HCT116 (cell line): ENCODE measurements around the gene SPARC. TPM values are rescaled to one million over a fixed set of nuclear protein-coding genes. Genes with fewer than 3 reads are reported as not detected.

Experiments
- ATAC-seq: fragments of 200-7000 bp; cut with Tn5 transposase; 2 replicates; pipeline ENCODE4 v1.9.1; 2020; ENCODE audit warnings: mild to moderate bottlenecking, moderate library complexity
- BruUV-seq: library from RNA; stranded (reverse); fragments of 400-500 nt; replicated peaks from 2 replicates; lab custom pipeline; 2021; lab: Mats Ljungman, UMichigan
- CTCF ChIA-PET: fragments of 300-600 bp; sonication (Branson Sonifier 250); formaldehyde crosslinking; loops from one replicate; lab custom pipeline; 2021; ENCODE audit warnings: antibody characterized with exemption; lab: Charles Lee
- POLR2A ChIA-PET: fragments of 300-600, 350-600 bp; sonication (Branson Sonifier 250); formaldehyde crosslinking; loops from one replicate; lab custom pipeline; 2021; ENCODE audit warnings: antibody characterized with exemption; lab: Charles Lee
- RAD21 ChIA-PET, 2 experiments: fragments of 300-600 bp; sonication (Branson Sonifier 250); formaldehyde crosslinking; loops; one replicate each; lab custom pipeline; 2023; ENCODE audit warnings: low total read pairs in 2 of 2; ENCODE audit not compliant: uncharacterized antibody in 2 of 2, unreplicated experiment in 2 of 2, low non-redundant PET in 1 of 2; lab: Charles Lee
- DNase-seq: peaks from one replicate; pipeline ENCODE4 v3.0.0-alpha.2; 2010; ENCODE audit warnings: low read depth, low spot score
- H2AFZ ChIP-seq: fragments of 200-600 bp; shearing (Covaris generic), sonication (generic); 2 replicates; pipeline ENCODE4 v1.6.1; 2017; ENCODE audit warnings: low read depth, mixed run types, mixed read lengths, antibody characterized with exemption, low read length; ENCODE audit not compliant: poor library complexity, severe bottlenecking
- H3K27ac ChIP-seq: 2 replicates; pipeline ENCODE4 v1.5.1; 2012; ENCODE audit warnings: low read depth, low read length
- H3K27me3 ChIP-seq: fragments of 200-600 bp; sonication (generic); 2 replicates; pipeline ENCODE4 v1.6.1; 2016; ENCODE audit warnings: mixed run types, low read length, mixed read lengths; ENCODE audit not compliant: insufficient read depth
- H3K36me3 ChIP-seq, 2 experiments: fragments of 200-500 bp in 1 of 2; fragments of 200-600 bp in 1 of 2; sonication (Bioruptor generic) in 1 of 2; sonication (generic) in 1 of 2; 2 replicates each; pipeline versions ENCODE4 v1.5.1 to v1.6.1; 2014 to 2016; ENCODE audit warnings: low read length in 2 of 2, inconsistent platforms in 1 of 2, mixed read lengths in 1 of 2, mixed run types in 1 of 2; ENCODE audit not compliant: insufficient read depth in 2 of 2, control insufficient read depth in 1 of 2
- H3K4me1 ChIP-seq, 2 experiments: fragments of 200-600 bp in 1 of 2; sonication (generic) in 1 of 2; 2 replicates each; pipeline versions ENCODE4 v1.5.1 to v1.6.1; 2012 to 2017; ENCODE audit warnings: low read length in 2 of 2, inconsistent platforms in 1 of 2, mild to moderate bottlenecking in 1 of 2, mixed read lengths in 1 of 2, mixed run types in 1 of 2, moderate library complexity in 1 of 2; ENCODE audit not compliant: insufficient read depth in 2 of 2, control insufficient read depth in 1 of 2
- H3K4me2 ChIP-seq: fragments of 200-600 bp; sonication (generic); 2 replicates; pipeline ENCODE4 v1.6.1; 2017; ENCODE audit warnings: mixed run types, low read length, mixed read lengths
- H3K4me3 ChIP-seq, 2 experiments: fragments of 200-600 bp in 1 of 2; sonication (generic) in 1 of 2; replicated peaks in 1 of 2; 2 replicates each; pipeline ENCODE4 v1.5.1; 2011 to 2016; ENCODE audit warnings: low read length in 2 of 2, control low read depth in 1 of 2, low read depth in 1 of 2, mild to moderate bottlenecking in 1 of 2, mixed read lengths in 1 of 2, mixed run types in 1 of 2
- H3K79me2 ChIP-seq: fragments of 200-600 bp; sonication (generic); 2 replicates; pipeline ENCODE4 v1.6.1; 2017; ENCODE audit warnings: mild to moderate bottlenecking, mixed run types, low read length, moderate library complexity, mixed read lengths; ENCODE audit not compliant: insufficient read depth
- H3K9ac ChIP-seq: fragments of 200-600 bp; sonication (generic); 2 replicates; pipeline ENCODE4 v1.6.1; 2016; ENCODE audit warnings: low read length, mixed read lengths
- H3K9me2 ChIP-seq: fragments of 200-600 bp; sonication (generic), shearing (Covaris generic); 2 replicates; pipeline ENCODE4 v1.6.1; 2017; ENCODE audit warnings: mixed run types, mild to moderate bottlenecking, moderate library complexity; ENCODE audit not compliant: insufficient read depth
- H3K9me3 ChIP-seq, 2 experiments: fragments of 200-500 bp in 1 of 2; fragments of 200-600 bp in 1 of 2; sonication (Bioruptor generic) in 1 of 2; sonication (generic) in 1 of 2; 2 replicates each; pipeline ENCODE4 v1.6.1; 2014 to 2017; ENCODE audit warnings: low read length in 2 of 2, mixed read lengths in 2 of 2, inconsistent platforms in 1 of 2, low read depth in 1 of 2, mild to moderate bottlenecking in 1 of 2, mixed run types in 1 of 2, moderate library complexity in 1 of 2; ENCODE audit not compliant: control insufficient read depth in 1 of 2, insufficient read depth in 1 of 2
- H4K20me1 ChIP-seq: fragments of 200-600 bp; sonication (generic), shearing (Covaris generic); 2 replicates; pipeline ENCODE4 v1.6.1; 2017; ENCODE audit warnings: mixed run types, mild to moderate bottlenecking, moderate library complexity; ENCODE audit not compliant: insufficient read depth
- CEBPB ChIP-seq: IDR thresholded peaks from 2 replicates; pipeline ENCODE4 v1.6.1; 2012; ENCODE audit warnings: low read depth
- EGR1 ChIP-seq: IDR thresholded peaks from 2 replicates; pipeline ENCODE4 v1.6.1; 2012; ENCODE audit warnings: low read depth
- ELF1 ChIP-seq: IDR thresholded peaks from 2 replicates; pipeline ENCODE4 v1.6.1; 2012; ENCODE audit warnings: low read depth, borderline replicate concordance
- EZH2 ChIP-seq: fragments of 200-600 bp; sonication (generic); IDR thresholded peaks from 2 replicates; pipeline ENCODE4 v1.6.1; 2017; ENCODE audit warnings: antibody characterized with exemption, mixed run types
- JUND ChIP-seq: IDR thresholded peaks from 2 replicates; pipeline ENCODE4 v1.6.1; 2012
- POLR2A ChIP-seq: IDR thresholded peaks from 2 replicates; pipeline ENCODE4 v1.7.0; 2011; ENCODE audit warnings: borderline replicate concordance; ENCODE audit not compliant: insufficient read depth, insufficient read length; ENCODE audit errors: extremely low read depth
- POLR2AphosphoS5 ChIP-seq: IDR thresholded peaks from 2 replicates; pipeline ENCODE4 v1.6.1; 2011; ENCODE audit warnings: mild to moderate bottlenecking, low read depth, low read length, moderate library complexity
- RAD21 ChIP-seq: IDR thresholded peaks from 2 replicates; pipeline ENCODE4 v1.6.1; 2012; ENCODE audit warnings: low read depth, mild to moderate bottlenecking
- SP1 ChIP-seq: IDR thresholded peaks from 2 replicates; pipeline ENCODE4 v1.6.1; 2012; ENCODE audit warnings: low read depth
- SRF ChIP-seq: IDR thresholded peaks from 2 replicates; pipeline ENCODE4 v1.6.1; 2012; ENCODE audit warnings: low read depth
- TCF7L2 ChIP-seq: IDR thresholded peaks from 2 replicates; pipeline ENCODE4 v1.7.0; 2011; ENCODE audit warnings: borderline replicate concordance, inconsistent platforms; ENCODE audit not compliant: insufficient read depth, insufficient read length; ENCODE audit errors: extremely low read depth
- ZFX ChIP-seq: fragments of 450-650 bp; IDR thresholded peaks from 2 replicates; pipeline ENCODE4 v1.6.1; 2017
- ZNF274 ChIP-seq: fragments of 200-500 bp; sonication (Bioruptor generic); IDR thresholded peaks from 2 replicates; pipeline ENCODE4 v1.6.1; 2014; ENCODE audit warnings: mild to moderate bottlenecking, low read depth, low read length, inconsistent platforms
- intact Hi-C: fragments of 100-400 bp; cut with micrococcal nuclease; formaldehyde crosslinking; loops from 2 replicates; pipeline ENCODE4 v1.10.0; 2022
- total RNA-seq: library from RNA; stranded (reverse); gene quantifications from one replicate; pipeline ENCODE4 v1.2.1, GENCODE V29; 2021; ENCODE audit not compliant: unreplicated experiment
- TF ChIP-seq, protein P1 (sequence below): IDR thresholded peaks from 2 replicates; pipeline ENCODE4 v1.6.1; 2012; ENCODE audit warnings: low read depth
- TF ChIP-seq, protein P2 (sequence below): IDR thresholded peaks from 2 replicates; pipeline ENCODE4 v1.6.1; 2012

Gene SPARC
- total RNA-seq, 1 experiment from 2014 or later: 3.0 TPM

DNA sequence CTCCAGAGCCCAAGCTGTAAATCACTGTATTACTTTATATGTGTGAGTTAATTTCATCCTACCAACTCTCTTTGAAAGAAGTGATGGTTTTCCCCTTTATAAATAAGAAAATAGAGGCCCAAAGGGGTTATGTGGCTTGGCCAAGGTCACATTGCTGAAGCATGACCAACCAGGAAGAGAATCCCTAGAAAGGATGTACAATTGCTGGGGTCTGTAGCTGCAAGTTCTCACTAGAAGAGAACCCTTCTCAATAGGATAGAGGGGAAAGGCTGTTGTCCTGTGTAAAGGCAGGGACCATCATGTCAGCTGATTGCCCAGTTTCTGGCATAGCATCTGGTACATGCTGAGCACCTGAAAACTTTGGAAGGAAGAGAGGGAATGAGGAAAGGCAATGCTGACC is 56.6 kb downstream of the SPARC start:
- Histone ChIP-seq H3K27ac (no peak overlapping the region), H3K9ac (no peak overlapping the region), H3K9me3 (no peaks in the 10 kb centered on the region), H4K20me1 (no peaks in the 10 kb centered on the region), H3K4me3 (no peak overlapping the region), H3K79me2 (no peaks in the 10 kb centered on the region), H3K4me2 (no peak overlapping the region), H3K36me3 (no peaks in the 10 kb centered on the region), H3K27me3 (0 out of 2 replicates have a peak, but pooled peaks cover 1% of the 10 kb centered on the region), H2AFZ (no peak overlapping the region), H3K4me1 (peaks cover 2 to 6% of the 10 kb centered on the region in 2 experiments; a peak in 2 of 4 replicates), H3K9me2 (no peaks in the 10 kb centered on the region)
- CTCF ChIA-PET: no interaction called here
- intact Hi-C loops: no loop called here
- no peak for ATAC-seq
- no TSS peak for BruUV-seq
- TF ChIP-seq ELF1: no peak
- TF ChIP-seq JUND: no peak
- no peak for TF ChIP-seq EZH2
- TF ChIP-seq ZFX: no peak
- TF ChIP-seq RAD21: no peak
- no peak for TF ChIP-seq ZNF274
- no peak for TF ChIP-seq SP1
- no peak for TF ChIP-seq EGR1
- no peak for TF ChIP-seq TCF7L2
- RAD21 ChIA-PET: no interaction called here
- no peak for DNase-seq
- POLR2A ChIA-PET: no interaction called here

DNA sequence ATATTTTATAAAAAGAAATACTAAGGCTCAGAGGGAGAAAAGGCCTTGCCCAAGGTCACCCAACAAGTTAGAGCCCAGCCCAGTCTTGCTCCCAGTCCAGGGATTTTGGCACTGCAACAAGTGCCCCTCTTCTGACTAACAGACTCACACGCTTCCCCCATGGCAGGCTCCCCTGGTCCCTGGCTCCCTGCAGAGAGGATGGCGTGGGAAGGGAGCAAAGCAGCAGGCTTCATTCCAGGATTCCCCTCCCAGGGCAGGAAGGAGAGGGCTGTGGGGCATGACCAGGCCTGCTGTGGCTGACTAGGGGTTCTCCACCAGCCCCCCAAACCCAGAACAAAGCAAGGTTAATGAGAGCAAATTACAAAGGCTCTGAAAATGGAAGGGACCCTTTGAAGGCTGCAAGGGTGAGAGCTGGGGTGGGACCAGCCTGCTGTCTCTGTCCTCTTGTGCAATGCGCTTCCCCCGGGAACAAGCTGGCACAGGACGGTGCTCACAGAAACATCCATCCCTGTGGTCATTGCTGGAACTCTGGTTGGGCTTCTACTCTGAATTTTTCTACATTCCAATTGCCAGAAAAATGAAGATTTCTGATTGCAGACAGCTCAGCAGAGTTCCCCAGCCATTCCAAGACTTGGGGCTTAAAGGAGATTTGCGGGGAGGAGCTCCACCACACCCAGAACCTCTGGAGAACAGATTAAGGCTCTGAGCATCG is 58.4 kb downstream of the SPARC start:
- Histone ChIP-seq H2AFZ (no peak overlapping the region), H3K9me2 (no peaks in the 10 kb centered on the region), H3K9me3 (no peaks in the 10 kb centered on the region), H3K27me3 (0 out of 2 replicates have a peak, but pooled peaks cover 4% of the 10 kb centered on the region), H3K36me3 (no peaks in the 10 kb centered on the region), H4K20me1 (no peaks in the 10 kb centered on the region), H3K4me3 (no peak overlapping the region), H3K79me2 (no peaks in the 10 kb centered on the region), H3K27ac (no peak overlapping the region), H3K4me1 (no peaks in the 10 kb centered on the region), H3K9ac (no peak overlapping the region), H3K4me2 (no peak overlapping the region)
- TF ChIP-seq POLR2A (no peak), POLR2AphosphoS5 (no peak), ZFX (no peak), SRF (no peak), EZH2 (no peak), CEBPB (no peak)
- TF ChIP-seq, protein P1, sequence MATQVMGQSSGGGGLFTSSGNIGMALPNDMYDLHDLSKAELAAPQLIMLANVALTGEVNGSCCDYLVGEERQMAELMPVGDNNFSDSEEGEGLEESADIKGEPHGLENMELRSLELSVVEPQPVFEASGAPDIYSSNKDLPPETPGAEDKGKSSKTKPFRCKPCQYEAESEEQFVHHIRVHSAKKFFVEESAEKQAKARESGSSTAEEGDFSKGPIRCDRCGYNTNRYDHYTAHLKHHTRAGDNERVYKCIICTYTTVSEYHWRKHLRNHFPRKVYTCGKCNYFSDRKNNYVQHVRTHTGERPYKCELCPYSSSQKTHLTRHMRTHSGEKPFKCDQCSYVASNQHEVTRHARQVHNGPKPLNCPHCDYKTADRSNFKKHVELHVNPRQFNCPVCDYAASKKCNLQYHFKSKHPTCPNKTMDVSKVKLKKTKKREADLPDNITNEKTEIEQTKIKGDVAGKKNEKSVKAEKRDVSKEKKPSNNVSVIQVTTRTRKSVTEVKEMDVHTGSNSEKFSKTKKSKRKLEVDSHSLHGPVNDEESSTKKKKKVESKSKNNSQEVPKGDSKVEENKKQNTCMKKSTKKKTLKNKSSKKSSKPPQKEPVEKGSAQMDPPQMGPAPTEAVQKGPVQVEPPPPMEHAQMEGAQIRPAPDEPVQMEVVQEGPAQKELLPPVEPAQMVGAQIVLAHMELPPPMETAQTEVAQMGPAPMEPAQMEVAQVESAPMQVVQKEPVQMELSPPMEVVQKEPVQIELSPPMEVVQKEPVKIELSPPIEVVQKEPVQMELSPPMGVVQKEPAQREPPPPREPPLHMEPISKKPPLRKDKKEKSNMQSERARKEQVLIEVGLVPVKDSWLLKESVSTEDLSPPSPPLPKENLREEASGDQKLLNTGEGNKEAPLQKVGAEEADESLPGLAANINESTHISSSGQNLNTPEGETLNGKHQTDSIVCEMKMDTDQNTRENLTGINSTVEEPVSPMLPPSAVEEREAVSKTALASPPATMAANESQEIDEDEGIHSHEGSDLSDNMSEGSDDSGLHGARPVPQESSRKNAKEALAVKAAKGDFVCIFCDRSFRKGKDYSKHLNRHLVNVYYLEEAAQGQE: no peak
- TF ChIP-seq, protein P2, sequence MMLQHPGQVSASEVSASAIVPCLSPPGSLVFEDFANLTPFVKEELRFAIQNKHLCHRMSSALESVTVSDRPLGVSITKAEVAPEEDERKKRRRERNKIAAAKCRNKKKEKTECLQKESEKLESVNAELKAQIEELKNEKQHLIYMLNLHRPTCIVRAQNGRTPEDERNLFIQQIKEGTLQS: no peak
- POLR2A ChIA-PET: no interaction called here
- intact Hi-C loops: no loop called here
- RAD21 ChIA-PET: no interaction called here
- CTCF ChIA-PET: no interaction called here
- no peak for ATAC-seq
- DNase-seq: no peak
- no TSS peak for BruUV-seq
